ENCODE measurements around the gene CPS1. TPM values are rescaled to one million over a fixed set of nuclear protein-coding genes. Genes with fewer than 3 reads are reported as not detected.

CPS1 gene
- total RNA-seq, 1 experiment from 2014 or later, result 14.2 TPM

DNA sequence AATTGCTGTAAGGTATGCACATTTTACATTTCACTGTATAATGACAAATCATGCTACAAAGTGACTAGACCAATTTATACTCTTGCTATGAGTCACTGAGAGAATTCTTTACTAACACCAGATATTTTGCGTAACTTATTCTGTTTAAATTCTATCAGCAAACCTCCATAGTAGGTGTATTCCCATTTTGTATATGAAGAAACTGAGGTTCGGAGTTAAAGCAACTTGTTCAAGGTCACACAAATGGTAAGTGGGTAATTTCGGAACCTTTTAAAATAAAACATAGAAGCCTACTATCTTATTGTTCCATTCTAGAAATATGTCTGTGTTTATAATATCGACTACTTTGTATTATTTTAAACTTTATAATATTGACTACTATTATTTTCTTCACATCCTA, 15.9 kb upstream of the CPS1 start:
- Histone ChIP-seq H2BK5ac (ENCODE audit: insufficient read length, low read length) (no peak overlapping the region), H3K18ac (ENCODE audit: insufficient read length, low read depth, low read length) (no peak overlapping the region), H3K4ac (ENCODE audit: low read depth, low read length) (no peak overlapping the region), H3K14ac (ENCODE audit: insufficient read depth, low read length) (no peak overlapping the region), H2AK5ac (ENCODE audit: insufficient read length, low read length) (no peak overlapping the region), H3K9ac (ENCODE audit: extremely low read depth, insufficient read length, low read length) (no peak overlapping the region), H3K23ac (ENCODE audit: insufficient read length, low read depth, low read length) (no peak overlapping the region), H4K20me1 (ENCODE audit: control insufficient read depth, insufficient read depth, insufficient read length) (no peaks in the 10 kb centered on the region), H4K91ac (ENCODE audit: insufficient read length, low read depth, low read length) (no peak overlapping the region), H3K23me2 (ENCODE audit: insufficient read length, low read depth, low read length, poor library complexity, severe bottlenecking) (no peaks in the 10 kb centered on the region), H3K56ac (ENCODE audit: insufficient read length, low read depth, low read length) (no peak overlapping the region), H2BK20ac (ENCODE audit: low read depth, low read length, poor library complexity, severe bottlenecking) (no peak overlapping the region), H3K9me3 (ENCODE audit: control insufficient read depth, low read depth, low read length) (no peaks in the 10 kb centered on the region), H2BK15ac (ENCODE audit: low read depth, low read length) (no peak overlapping the region), H2AFZ (ENCODE audit: low read length) (no peak overlapping the region), H4K8ac (replicated peaks; ENCODE audit: insufficient read length, low read depth, low read length) (no peak overlapping the region), H3K4me2 (ENCODE audit: insufficient read depth, insufficient read length, low read length) (no peak overlapping the region), H4K5ac (ENCODE audit: insufficient read length, low read depth, low read length) (no peak overlapping the region), H3K79me2 (ENCODE audit: insufficient read depth, low read length) (no peaks in the 10 kb centered on the region), H2BK120ac (ENCODE audit: low read depth, low read length, poor library complexity, severe bottlenecking) (no peak overlapping the region), H2BK12ac (ENCODE audit: insufficient read length, low read depth, low read length) (no peak overlapping the region), H3K79me1 (ENCODE audit: insufficient read depth, low read depth, low read length, poor library complexity, severe bottlenecking) (no peaks in the 10 kb centered on the region), H3K27ac (ENCODE audit: insufficient read length, low read depth, low read length) (no peak overlapping the region), H3K4me1 (ENCODE audit: insufficient read depth, low read length) (peaks cover 2% of the 10 kb centered on the region; the same call in 1 of the 2 replicates), H3K27me3 (ENCODE audit: insufficient read depth, low read length) (no peaks in the 10 kb centered on the region), H3T11ph (ENCODE audit: low read length) (no peak overlapping the region)
- Mint-ChIP-seq H3K9me3 (no peaks in the 10 kb centered on the region), H3K27ac (no peak overlapping the region), H3K27me3 (ENCODE audit: low read depth) (no peaks in the 10 kb centered on the region), H3K36me3 (ENCODE audit: insufficient read depth in 1 of 3, low read depth in 3 of 3) (no peaks in the 10 kb centered on the region), H3K4me1 (peaks cover 20 to 31% of the 10 kb centered on the region in 2 experiments), H3K4me3 (no peak overlapping the region)
- WGBS (ENCODE audit: extremely low coverage, insufficient read length, low lambda C conversion rate), result no CpG with 5 or more reads among the region's 4 CpGs
- DNase-seq, result no peak
- TF ChIP-seq, protein P1, sequence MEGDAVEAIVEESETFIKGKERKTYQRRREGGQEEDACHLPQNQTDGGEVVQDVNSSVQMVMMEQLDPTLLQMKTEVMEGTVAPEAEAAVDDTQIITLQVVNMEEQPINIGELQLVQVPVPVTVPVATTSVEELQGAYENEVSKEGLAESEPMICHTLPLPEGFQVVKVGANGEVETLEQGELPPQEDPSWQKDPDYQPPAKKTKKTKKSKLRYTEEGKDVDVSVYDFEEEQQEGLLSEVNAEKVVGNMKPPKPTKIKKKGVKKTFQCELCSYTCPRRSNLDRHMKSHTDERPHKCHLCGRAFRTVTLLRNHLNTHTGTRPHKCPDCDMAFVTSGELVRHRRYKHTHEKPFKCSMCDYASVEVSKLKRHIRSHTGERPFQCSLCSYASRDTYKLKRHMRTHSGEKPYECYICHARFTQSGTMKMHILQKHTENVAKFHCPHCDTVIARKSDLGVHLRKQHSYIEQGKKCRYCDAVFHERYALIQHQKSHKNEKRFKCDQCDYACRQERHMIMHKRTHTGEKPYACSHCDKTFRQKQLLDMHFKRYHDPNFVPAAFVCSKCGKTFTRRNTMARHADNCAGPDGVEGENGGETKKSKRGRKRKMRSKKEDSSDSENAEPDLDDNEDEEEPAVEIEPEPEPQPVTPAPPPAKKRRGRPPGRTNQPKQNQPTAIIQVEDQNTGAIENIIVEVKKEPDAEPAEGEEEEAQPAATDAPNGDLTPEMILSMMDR (conservative IDR thresholded peaks at IDR 0.05), result no peak

All from H9 (cell line).